NCI-H2029 treated with DMSO at 0.1 percent for 48 hours (cell line): ENCODE data around the gene DMRT1.

ENCODE experiments used
- DNase-seq: peaks from one replicate; lab custom pipeline; 2025; lab: John Stamatoyannopoulos, UW

DMRT1 gene

DNA sequence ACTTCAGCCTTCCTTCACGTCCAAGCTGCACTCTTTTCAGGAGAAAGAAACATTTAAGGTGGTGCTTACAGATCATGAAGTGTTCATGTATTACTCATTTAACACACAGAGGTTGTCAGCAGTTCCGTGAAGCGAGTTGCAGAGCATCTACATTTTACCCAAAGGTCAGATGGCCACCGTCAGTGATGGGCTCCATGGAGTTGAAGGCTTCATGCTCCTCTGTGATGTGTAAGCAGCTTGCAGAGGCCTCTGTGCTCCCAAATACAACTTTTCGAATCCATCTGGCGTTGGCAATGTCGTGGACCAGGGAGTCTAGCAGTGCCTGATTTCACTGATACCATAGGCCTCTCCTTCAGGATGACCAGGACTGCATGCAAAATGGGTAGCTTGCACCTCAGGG is 81.2 kb downstream of the DMRT1 start:
- DNase-seq, result no peak

- no peak for DNase-seq
These were observed 85.5 kb downstream of the DMRT1 start for GRCh38 chr9:926976-927375.

DNA sequence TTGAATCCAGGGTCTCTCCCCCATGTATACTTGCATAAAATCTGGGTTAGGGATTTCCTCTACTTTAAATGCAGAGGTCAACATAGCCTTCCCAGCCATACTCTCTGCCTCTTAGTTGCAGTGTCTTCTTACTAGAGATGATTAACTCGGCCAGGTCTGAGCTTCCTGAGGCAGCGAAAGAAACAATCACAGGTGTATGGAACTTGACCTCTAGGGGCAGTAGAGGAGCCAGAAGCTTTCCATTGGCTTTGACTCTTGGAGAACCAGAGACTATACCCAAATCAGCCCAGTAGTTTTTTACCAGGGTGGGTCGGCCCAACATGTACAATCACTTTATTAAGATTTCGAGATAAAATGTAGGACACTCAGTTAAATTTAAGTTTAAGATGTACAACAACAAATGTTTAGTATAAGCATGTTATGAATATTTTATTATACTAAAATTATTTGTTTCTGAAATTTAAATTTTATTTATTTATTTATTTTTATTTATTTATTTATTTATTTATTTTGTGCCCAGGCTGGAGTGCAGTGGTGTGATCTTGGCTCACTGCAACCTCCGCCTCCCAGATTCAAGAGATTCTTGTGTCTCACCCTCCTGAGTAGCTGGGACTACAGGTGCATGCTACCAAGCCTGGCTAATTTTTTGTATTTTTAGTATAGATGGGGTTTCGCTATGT is 87.0 kb downstream of the DMRT1 start:
- DNase-seq, result no peak

DNA sequence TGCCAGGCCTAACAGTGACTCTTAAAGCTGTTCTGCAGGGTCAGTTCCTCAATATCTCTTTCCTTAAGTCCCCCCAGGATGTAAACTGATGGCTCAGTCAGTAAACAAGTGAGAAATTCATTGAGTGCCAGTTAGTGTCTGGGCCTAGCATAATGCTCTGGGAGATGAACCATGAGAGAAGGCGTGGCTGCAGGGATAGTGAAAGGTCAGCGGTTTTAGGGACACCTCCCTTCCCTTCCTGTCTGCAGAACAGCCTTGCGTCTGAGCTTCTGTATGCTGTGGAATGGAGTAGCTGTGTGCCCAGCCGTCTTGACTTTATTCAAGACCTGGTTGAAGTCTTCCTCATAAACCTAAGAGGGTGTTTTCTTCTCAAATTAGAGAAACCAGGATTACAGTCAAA is 88.2 kb downstream of the DMRT1 start:
- no peak for DNase-seq

- no peak for DNase-seq
These were observed 91.9 kb downstream of the DMRT1 start for GRCh38 chr9:933356-933755.

DNA sequence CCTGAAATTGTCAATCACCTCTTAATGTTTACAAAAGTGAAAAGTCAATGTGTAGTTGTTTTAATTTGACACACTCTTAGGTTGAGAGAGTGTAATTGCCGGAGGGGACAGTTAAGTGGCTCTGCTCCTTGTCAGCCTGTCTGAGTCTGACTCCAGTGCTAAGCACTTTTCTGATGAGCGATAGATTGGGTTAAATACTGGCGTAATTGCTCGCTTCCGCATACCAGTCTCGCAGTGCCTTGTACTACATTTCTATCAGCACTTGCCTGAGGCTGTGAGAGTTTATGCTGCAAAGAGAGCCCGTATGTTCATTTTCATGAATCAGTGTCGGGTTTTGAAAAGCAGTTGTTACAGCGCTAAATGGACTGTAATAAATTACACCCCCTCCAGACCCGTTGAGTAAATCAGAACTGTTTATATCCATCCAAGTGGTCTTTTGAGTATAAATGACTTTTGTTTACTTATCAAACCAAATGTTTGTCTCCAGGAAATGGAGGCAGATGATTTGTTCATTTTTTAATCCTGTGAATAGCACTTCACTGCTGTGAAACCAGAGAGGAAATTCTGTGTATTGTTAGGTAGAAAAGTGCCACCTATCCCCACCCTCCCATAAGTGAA is 94.0 kb downstream of the DMRT1 start:
- peak; percentile 87 for DNase-seq

DNA sequence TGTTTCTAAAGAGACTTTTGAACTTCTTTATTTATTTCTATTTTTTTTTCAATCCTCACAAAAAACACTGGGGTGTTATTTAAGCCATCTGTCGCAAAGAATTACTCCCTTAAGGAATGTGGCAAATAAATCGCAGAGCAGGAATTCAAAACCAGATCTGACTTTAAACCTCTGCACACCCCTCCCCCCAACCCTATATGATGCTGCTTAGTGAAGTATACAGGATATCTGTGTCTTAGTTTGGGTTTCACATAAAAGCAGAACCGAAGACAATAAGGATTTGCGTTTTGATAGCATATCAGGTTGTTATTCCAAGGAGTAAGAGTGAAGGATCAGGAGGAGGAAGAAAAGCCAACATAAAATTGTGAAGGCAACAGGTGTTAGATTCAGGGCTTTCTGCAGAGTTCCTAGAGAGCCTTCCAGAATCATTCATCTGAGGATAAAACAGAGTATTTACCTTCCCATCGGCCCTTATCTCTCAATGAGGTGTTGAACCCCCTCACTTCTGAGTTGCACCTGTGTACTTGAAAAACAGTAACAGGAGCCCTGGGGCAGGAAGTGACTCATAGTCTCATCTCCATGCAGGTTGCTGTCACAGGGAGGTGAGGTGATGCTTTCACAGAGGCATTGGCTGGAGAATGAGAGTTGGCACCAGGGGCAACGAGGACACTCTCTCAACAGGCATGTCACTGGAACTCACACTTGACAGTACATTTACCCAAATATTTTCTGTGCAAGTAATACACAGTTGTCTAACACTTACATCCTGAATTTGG is 101.5 kb downstream of the DMRT1 start:
- DNase-seq, result peak; percentile 83

GRCh38 chr9:947985-948384 is 106.5 kb downstream of the DMRT1 start:
- DNase-seq, result no peak

DNA sequence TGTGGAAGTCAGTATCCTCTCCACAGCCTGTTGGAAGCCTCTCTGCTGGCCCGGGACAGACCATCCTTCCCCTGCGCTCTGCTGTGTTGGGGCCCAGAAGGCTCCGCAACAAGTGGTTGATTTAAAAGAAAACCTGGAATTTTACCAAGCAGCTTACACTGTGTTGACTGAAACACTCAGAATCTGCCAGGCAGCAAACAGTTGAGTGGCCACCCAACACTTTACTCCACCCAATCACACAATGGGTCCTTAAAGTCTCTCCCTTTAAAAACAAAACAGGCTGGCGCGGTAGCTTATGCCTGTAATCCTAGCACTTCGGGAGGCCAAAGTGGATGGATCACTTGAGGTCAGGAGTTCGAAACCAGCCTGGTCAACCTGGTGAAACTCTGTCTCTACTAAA is 107.0 kb downstream of the DMRT1 start:
- DNase-seq, result peak; percentile 75

- no peak for DNase-seq
These were observed 108.6 kb downstream of the DMRT1 start for GRCh38 chr9:950139-950538.

DNA sequence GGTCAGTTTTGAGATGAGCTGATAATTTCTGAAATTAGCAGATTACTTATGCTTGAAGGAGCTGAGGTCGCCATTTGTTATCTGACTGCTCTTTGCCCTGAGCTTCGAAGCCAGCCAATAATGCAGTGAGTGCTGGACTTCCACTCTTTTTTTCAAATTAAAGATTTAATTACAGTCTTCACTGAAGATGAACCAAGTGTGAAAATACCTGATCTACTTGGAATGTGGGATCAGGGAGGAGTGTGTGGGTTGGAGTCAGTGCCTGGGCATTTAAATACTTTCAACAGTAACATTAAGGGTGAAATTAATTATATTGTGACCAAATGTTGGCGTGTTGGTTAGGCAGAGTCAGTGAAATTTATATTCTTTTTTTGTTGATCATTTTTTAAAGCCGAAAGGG is 111.0 kb downstream of the DMRT1 start:
- DNase-seq, result no peak

DNA sequence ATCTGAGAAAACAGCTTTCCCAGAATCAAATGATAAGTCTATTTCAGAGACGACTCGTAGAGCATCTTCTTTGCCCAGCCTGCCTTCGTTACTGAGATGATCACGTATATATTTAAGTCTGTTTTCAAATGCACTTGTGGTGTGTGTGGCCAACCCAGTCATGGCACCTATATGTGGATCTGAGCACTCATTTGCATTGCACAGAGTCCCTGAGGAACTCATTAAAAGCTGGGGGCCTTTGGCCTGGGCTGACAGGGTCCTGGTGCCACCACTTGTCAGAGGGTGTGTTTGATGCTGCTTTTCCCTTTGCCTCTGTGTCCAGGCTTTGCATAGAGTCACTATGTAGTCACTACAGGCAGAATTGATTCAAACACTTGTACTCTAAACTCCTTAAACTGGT is 117.6 kb downstream of the DMRT1 start:
- no peak for DNase-seq

GRCh38 chr9:959914-960313 is 118.4 kb downstream of the DMRT1 start:
- DNase-seq, result peak; percentile 51

DNA sequence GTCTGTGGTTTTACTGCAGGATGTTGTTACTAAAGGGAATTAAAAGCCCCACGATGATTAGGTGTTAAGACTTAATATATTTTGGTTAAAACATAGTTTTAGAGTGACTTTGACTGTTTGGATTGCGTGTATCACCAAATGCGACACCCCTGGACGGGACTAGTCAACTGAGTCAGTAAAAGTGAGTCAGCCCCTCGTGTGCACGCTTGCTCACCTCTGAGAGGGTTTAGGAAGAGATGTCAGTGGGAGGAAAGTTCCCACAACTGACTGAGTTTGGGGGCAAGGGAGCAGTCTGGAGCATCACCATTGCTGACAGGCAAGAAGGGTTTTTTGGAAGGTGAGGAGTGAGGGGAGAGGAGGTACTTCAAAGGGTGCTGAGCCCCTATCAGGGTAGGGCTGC is 120.5 kb downstream of the DMRT1 start:
- DNase-seq, result no peak

DNA sequence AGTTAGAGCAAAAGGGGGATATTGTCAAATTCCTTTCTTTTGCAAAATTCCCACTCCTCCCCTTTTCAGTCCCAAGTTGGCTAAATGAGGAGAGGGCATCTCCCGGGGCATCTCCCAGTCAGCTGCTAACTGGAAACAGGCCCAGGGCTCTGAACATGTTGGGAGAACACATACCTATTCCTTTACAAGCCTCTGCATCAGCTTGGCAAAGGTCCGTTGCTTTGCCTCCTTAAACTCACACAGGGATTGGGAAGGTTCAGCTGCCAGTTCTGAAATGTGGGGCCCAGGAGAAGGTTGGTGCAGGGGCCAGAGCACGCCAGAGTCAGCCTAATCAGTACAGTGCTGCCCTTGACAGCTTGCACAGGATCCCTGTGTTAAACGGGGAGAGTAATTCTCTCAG is 124.0 kb downstream of the DMRT1 start:
- DNase-seq, result no peak

- no peak for DNase-seq
These were observed 125.4 kb downstream of the DMRT1 start for GRCh38 chr9:966870-967269.

GRCh38 chr9:967436-967835 is 125.9 kb downstream of the DMRT1 start:
- peak; percentile 25 for DNase-seq

GRCh38 chr9:967903-968641 is 126.6 kb downstream of the DMRT1 start:
- no peak for DNase-seq

DNA sequence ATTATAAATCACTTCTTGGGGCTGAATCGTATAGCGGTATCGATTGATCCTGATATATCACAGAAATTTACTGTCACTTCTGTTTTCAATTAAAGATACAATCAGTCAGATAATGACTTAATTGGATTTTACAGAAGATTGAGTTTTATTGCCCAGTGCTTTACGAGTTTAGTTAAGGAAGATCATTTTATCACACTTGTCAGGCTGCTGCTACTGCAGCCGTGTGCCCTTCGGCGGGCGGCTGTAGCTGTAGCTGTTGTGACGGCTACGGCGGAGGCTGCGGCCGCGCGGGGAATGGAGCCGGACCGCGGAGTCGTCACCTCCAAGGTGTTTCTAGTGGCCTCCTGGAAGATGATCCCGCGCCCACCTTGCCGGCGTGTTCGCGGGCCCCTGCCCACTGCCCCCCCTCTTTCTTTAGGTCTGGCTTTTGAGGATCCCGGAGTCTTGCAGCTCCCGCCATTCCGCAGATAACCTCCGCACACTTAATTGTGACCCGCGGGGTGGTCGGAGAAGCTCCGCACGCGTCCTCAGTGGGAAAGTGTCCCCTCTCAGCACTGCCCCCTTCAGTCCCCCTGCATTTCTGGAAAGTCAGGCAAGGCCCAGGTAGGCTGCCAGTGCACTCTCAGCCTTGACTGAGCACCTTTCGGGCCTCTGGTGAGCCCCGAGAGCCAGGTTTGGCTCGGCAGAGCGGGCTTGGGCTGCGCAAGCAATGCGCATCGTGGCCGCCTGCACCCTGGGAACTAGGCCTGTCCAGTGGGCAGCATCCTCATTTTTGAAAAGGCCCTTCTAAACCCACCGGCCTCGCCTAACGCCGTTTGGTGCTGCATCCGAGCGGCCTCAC is 128.0 kb downstream of the DMRT1 start:
- DNase-seq, result no peak

GRCh38 chr9:970151-970996 is 128.9 kb downstream of the DMRT1 start:
- DNase-seq, result no peak
